GM12878 (cell line): ENCODE results near the gene HGS. TPM values are rescaled to one million over a fixed set of nuclear protein-coding genes. Genes with fewer than 3 reads are reported as not detected.

Source experiments
- ATAC-seq: fragments of 200-7000 bp; cut with Tn5 transposase; 3 replicates; pipeline ENCODE4 v1.9.1; 2020; ENCODE audit warnings: mild to moderate bottlenecking, moderate library complexity
- BruUV-seq: library from RNA; stranded (reverse); fragments of 400-500 nt; replicated peaks from 2 replicates; lab custom pipeline; 2021; lab: Mats Ljungman, UMichigan
- CTCF ChIA-PET: fragments of 300-600 bp; sonication (Branson Sonifier 250); formaldehyde crosslinking; extraction: SDS; loops from one replicate; lab custom pipeline; 2021; ENCODE audit warnings: inconsistent platforms; lab: Yijun Ruan, JAX
- POLR2A ChIA-PET: fragments of 350-600 bp; formaldehyde crosslinking; extraction: SDS; loops from one replicate; lab custom pipeline; 2021; ENCODE audit warnings: inconsistent platforms; lab: Charles Lee
- RAD21 ChIA-PET: fragments of 300-600 bp; sonication (Branson Sonifier 250); formaldehyde crosslinking; loops from one replicate; lab custom pipeline; 2023; ENCODE audit warnings: antibody characterized with exemption; ENCODE audit not compliant: unreplicated experiment; lab: Charles Lee
- SMC1A ChIA-PET: fragments of 300-600 bp; sonication (Branson Sonifier 250); formaldehyde crosslinking; loops from one replicate; lab custom pipeline; 2023; ENCODE audit not compliant: unreplicated experiment, uncharacterized antibody; lab: Charles Lee
- DNase-seq: peaks from one replicate; pipeline ENCODE4 v3.0.0-alpha.2; 2011; ENCODE audit warnings: low read depth, low spot score
- FAIRE-seq: peaks from 3 replicates; lab custom pipeline; 2011; peaks lifted over from hg19 to GRCh38; lab: Jason Lieb, UNC
- H2AFZ ChIP-seq: 2 replicates; pipeline ENCODE4 v1.6.0; 2011; ENCODE audit warnings: low read depth, low read length, control low read depth; ENCODE audit not compliant: control insufficient read depth
- H3K27ac ChIP-seq: 2 replicates; pipeline ENCODE4 v1.5.1; 2011; ENCODE audit warnings: control low read depth; ENCODE audit not compliant: control insufficient read depth, insufficient read depth
- H3K27me3 ChIP-seq, 2 experiments: replicated peaks in 1 of 2; 2 replicates each; pipeline versions ENCODE4 v1.6.0 to v1.6.1; 2011; ENCODE audit warnings: low read length in 1 of 2; ENCODE audit not compliant: control insufficient read depth in 2 of 2, insufficient read depth in 2 of 2
- H3K36me3 ChIP-seq, 2 experiments: 2 replicates each; pipeline ENCODE4 v1.5.1; 2011; ENCODE audit warnings: low read length in 1 of 2; ENCODE audit not compliant: control insufficient read depth in 2 of 2, insufficient read depth in 2 of 2
- H3K4me1 ChIP-seq: 2 replicates; pipeline ENCODE4 v1.6.1; 2011; ENCODE audit warnings: mild to moderate bottlenecking, low read length, moderate library complexity, mixed read lengths; ENCODE audit not compliant: control insufficient read depth, insufficient read depth
- H3K4me2 ChIP-seq: 2 replicates; pipeline ENCODE4 v1.6.0; 2011; ENCODE audit warnings: control low read depth; ENCODE audit not compliant: control insufficient read depth, insufficient read depth
- H3K4me3 ChIP-seq: fragments of 200-600 bp; sonication (generic); 2 replicates; pipeline ENCODE4 v1.5.1; 2016
- H3K79me2 ChIP-seq: 2 replicates; pipeline ENCODE4 v1.6.0; 2011; ENCODE audit warnings: low read length; ENCODE audit not compliant: control insufficient read depth, insufficient read depth
- H3K9ac ChIP-seq: 2 replicates; pipeline ENCODE4 v1.8.0; 2011; ENCODE audit warnings: low read length, control low read depth, mixed read lengths; ENCODE audit not compliant: control insufficient read depth, insufficient read depth
- H3K9me3 ChIP-seq: replicated peaks from 3 replicates; pipeline ENCODE4 v1.5.1; 2011; ENCODE audit warnings: mild to moderate bottlenecking, low read length; ENCODE audit not compliant: control insufficient read depth, insufficient read depth
- H4K20me1 ChIP-seq: 2 replicates; pipeline ENCODE4 v1.6.0; 2011; ENCODE audit not compliant: control insufficient read depth, insufficient read depth
- CHD1 ChIP-seq: IDR thresholded peaks from 2 replicates; pipeline ENCODE4 v1.6.1; 2012; ENCODE audit warnings: low read depth, low read length, improper control_type of control experiment
- FOS ChIP-seq: IDR thresholded peaks from 3 replicates; pipeline ENCODE4 v1.6.1; 2011; ENCODE audit warnings: borderline replicate concordance; ENCODE audit not compliant: insufficient read length; ENCODE audit errors: extremely low read depth
- HDAC6 ChIP-seq: fragments of 200-600 bp; sonication (generic); IDR thresholded peaks from one replicate; pipeline ENCODE4 v1.8.0; 2017; ENCODE audit warnings: antibody characterized with exemption; ENCODE audit not compliant: unreplicated experiment
- IKZF2 ChIP-seq, 2 experiments: fragments of 450-650 bp; IDR thresholded peaks; 2 replicates each; pipeline ENCODE4 v1.6.1; 2017; ENCODE audit warnings: mild to moderate bottlenecking in 2 of 2, moderate library complexity in 2 of 2
- MTA2 ChIP-seq: fragments of 450-650 bp; IDR thresholded peaks from 2 replicates; pipeline ENCODE4 v1.6.1; 2016; ENCODE audit warnings: low read depth, mild to moderate bottlenecking, moderate library complexity
- NR2C1 ChIP-seq: fragments of 450-650 bp; IDR thresholded peaks from 2 replicates; pipeline ENCODE4 v1.6.1; 2017; ENCODE audit warnings: antibody characterized with exemption, mild to moderate bottlenecking, moderate library complexity
- PAX8 ChIP-seq: fragments of 450-650 bp; IDR thresholded peaks from 2 replicates; pipeline ENCODE4 v1.6.1; 2017; ENCODE audit warnings: mild to moderate bottlenecking, moderate library complexity
- RUNX3 ChIP-seq: IDR thresholded peaks from 2 replicates; pipeline ENCODE4 v1.6.1; 2012; ENCODE audit warnings: low read length, inconsistent platforms
- SMAD1 ChIP-seq: fragments of 450-650 bp; IDR thresholded peaks from 2 replicates; pipeline ENCODE4 v1.6.1; 2018; ENCODE audit warnings: mild to moderate bottlenecking, low read depth; ENCODE audit not compliant: partially characterized antibody
- SMARCA5 ChIP-seq: fragments of 450-650 bp; IDR thresholded peaks from 2 replicates; pipeline ENCODE4 v1.6.1; 2017; ENCODE audit warnings: mild to moderate bottlenecking
- TBL1XR1 ChIP-seq: IDR thresholded peaks from 2 replicates; pipeline ENCODE4 v1.6.1; 2012; ENCODE audit warnings: low read depth, low read length, improper control_type of control experiment
- ZNF217 ChIP-seq: fragments of 450-650 bp; IDR thresholded peaks from 2 replicates; pipeline ENCODE4 v1.6.1; 2017; ENCODE audit warnings: antibody characterized with exemption, mild to moderate bottlenecking
- ZNF274 ChIP-seq: IDR thresholded peaks from one replicate; pipeline ENCODE4 v1.8.0; 2011; ENCODE audit not compliant: insufficient read length, insufficient read depth
- ZNF687 ChIP-seq: fragments of 450-650 bp; IDR thresholded peaks from 2 replicates; pipeline ENCODE4 v1.6.1; 2017; ENCODE audit warnings: mild to moderate bottlenecking, moderate library complexity
- ZSCAN29 ChIP-seq: fragments of 450-650 bp; IDR thresholded peaks from 2 replicates; pipeline ENCODE4 v1.6.1; 2017; ENCODE audit warnings: mild to moderate bottlenecking, moderate library complexity
- WGBS: methylation state at CpG from one replicate; pipeline ENCODE4 v1.1.6; 2016; ENCODE audit warnings: low lambda C conversion rate; ENCODE audit not compliant: insufficient replicate concordance, insufficient coverage; ENCODE audit errors: missing lambda C conversion rate; 5-methylcytosine and 5-hydroxymethylcytosine counted together
- in situ Hi-C: fragments of 300-500 bp; cut with MboI; formaldehyde crosslinking; loops from 9 replicates; pipeline ENCODE4 v1.14.3; 2018; ENCODE audit warnings: mixed read lengths
- intact Hi-C: fragments of 100-400 bp; cut with micrococcal nuclease; formaldehyde crosslinking; loops from one replicate; pipeline ENCODE4 v1.14.2; 2022; ENCODE audit not compliant: unreplicated experiment
- polyA plus RNA-seq, 11 experiments: library from polyadenylated mRNA; depleted of rRNA in 4 of 11; unstranded in 6 of 11; stranded (reverse) in 5 of 11; fragments of >200 nt; fragmentation: Nextera tagmentation in 4 of 11; fragmentation: Illumina TruSeq in 1 of 11; extraction: Ambion mirVana in 4 of 11; extraction: Trizol in 1 of 11; gene quantifications; 1 replicate in 1 of 11; 2 replicates in 10 of 11; pipeline versions ENCODE4 v1.2.1 to v1.2.3, GENCODE V29; 2011 to 2016; ENCODE audit warnings: inconsistent platforms in 2 of 11, missing spikeins in 2 of 11, low read depth in 1 of 11
- total RNA-seq, 4 experiments: library from RNA; depleted of rRNA in 3 of 4; stranded (reverse); fragments of >200 nt in 3 of 4; fragmentation: Illumina TruSeq in 1 of 4; extraction: Trizol in 1 of 4; gene quantifications; 2 replicates each; pipeline versions ENCODE4 v1.2.1 to v1.2.3, GENCODE V29; 2013 to 2021
- TF ChIP-seq, protein P1 (sequence below): fragments of 450-650 bp; IDR thresholded peaks from 2 replicates; pipeline ENCODE4 v1.6.1; 2017; ENCODE audit warnings: mild to moderate bottlenecking
- TF ChIP-seq, protein P2 (sequence below): IDR thresholded peaks from 2 replicates; pipeline ENCODE4 v1.6.1; 2011; ENCODE audit warnings: mild to moderate bottlenecking, low read depth, low read length, moderate library complexity; ENCODE audit not compliant: insufficient replicate concordance

The HGS gene
- total and polyA plus RNA-seq, 10 of the 15 experiments (the other 5 are each of a cell fraction or from before 2014, with no cell fraction given), result 2.2 to 85.6 (median 55.3) TPM

DNA sequence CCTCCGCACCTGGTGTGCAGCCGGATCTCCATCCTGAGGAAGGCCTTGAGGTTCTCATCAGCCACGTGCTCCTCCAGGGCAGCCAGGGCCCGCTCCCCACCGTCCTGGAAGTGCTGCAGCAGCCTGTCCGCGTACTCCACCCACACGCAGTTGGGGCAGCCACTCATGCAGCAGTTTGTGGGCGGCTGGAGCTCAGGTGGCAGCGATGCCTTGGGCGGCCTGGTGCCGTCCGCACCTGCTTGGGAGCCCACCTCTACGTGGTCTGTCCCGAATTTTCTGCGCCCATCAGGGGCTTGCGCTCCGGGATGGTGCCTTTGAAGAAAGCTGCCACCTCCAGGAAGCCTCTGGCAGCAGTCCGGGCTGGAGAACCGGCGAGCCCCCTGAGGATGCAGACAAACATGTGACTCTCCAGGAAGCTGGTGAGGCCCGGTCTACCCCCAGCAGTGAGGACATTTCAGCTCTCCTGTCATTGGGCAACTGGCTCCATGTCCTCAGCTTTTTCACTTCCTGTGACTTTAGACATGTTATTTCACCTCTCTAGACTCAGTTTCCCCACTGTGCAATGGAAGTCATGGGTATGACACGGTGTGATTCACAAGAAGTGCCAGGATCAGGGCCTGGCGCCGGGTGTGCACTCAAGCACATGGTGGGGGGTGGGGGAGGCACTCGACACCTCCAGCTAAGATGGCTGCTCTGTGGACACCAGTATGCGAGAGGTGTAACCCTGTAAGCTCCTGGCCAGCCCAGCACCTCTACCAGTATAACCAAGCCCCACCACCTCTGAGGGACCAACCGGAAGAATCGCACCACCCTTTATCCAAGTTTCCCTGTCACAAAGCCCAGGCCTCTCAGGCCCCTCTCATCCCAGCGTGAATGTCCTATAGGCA, 18.4 kb upstream of the HGS start:
- DNase-seq (no peak), FAIRE-seq (peak; percentile 88), ATAC-seq (peak; percentile 80)
- intact Hi-C loops (loop anchor here (2.0 kb wide), 1 partner anchor 29 kb away; the partner anchor contains the start of genes NPLOC4 and TSPAN10), in situ Hi-C loops (no loop called here)
- peak overlapping the region; percentile 98 for H3K4me2 ChIP-seq
- CTCF ChIA-PET, result interaction anchor here (1.2 kb wide), 1 partner anchor 36 kb away, joined by 3 read pairs; no protein-coding TSS in a partner anchor
- H4K20me1 ChIP-seq, result no peaks in the 10 kb centered on the region
- peak overlapping the region; percentile 78 for H2AFZ ChIP-seq
- POLR2A ChIA-PET, result interaction anchor here (0.6 to 1.4 kb wide), 5 partner anchors 10 to 168 kb away, joined by 3 to 6 read pairs (median 5); partner anchors contain the start of genes ARL16, HGS and MCRIP1
- no peaks in the 10 kb centered on the region for H3K9me3 ChIP-seq
- BruUV-seq, result no TSS peak
- peak overlapping the region; percentile 99 for H3K9ac ChIP-seq
- H3K36me3 ChIP-seq, result peaks cover 2 to 4% of the 10 kb centered on the region in 2 experiments; a peak in 3 of 4 replicates
- H3K27me3 ChIP-seq, result no peaks in the 10 kb centered on the region
- RAD21 ChIA-PET, result interaction anchor here (0.5 to 0.9 kb wide), 3 partner anchors 18 to 64 kb away, joined by 3 to 6 read pairs (median 3); partner anchors contain the start of genes ARL16 and HGS
- H3K4me3 ChIP-seq, result peak overlapping the region; percentile 98
- 40% methylated on average over 30 of the region's 30 CpGs for WGBS
- SMC1A ChIA-PET, result no interaction called here
- peak overlapping the region; percentile 97 for H3K27ac ChIP-seq
- H3K79me2 ChIP-seq, result peaks cover 33% of the 10 kb centered on the region
- H3K4me1 ChIP-seq, result peaks cover 15% of the 10 kb centered on the region
- TF ChIP-seq IKZF2 (IDR thresholded peaks at IDR 0.05), result no peak
- TF ChIP-seq, protein P1, sequence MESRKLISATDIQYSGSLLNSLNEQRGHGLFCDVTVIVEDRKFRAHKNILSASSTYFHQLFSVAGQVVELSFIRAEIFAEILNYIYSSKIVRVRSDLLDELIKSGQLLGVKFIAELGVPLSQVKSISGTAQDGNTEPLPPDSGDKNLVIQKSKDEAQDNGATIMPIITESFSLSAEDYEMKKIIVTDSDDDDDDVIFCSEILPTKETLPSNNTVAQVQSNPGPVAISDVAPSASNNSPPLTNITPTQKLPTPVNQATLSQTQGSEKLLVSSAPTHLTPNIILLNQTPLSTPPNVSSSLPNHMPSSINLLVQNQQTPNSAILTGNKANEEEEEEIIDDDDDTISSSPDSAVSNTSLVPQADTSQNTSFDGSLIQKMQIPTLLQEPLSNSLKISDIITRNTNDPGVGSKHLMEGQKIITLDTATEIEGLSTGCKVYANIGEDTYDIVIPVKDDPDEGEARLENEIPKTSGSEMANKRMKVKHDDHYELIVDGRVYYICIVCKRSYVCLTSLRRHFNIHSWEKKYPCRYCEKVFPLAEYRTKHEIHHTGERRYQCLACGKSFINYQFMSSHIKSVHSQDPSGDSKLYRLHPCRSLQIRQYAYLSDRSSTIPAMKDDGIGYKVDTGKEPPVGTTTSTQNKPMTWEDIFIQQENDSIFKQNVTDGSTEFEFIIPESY, result no peak
- no peak for TF ChIP-seq SMAD1
- TF ChIP-seq SMARCA5, result no peak
- TF ChIP-seq ZNF274, result no peak
- no peak for TF ChIP-seq RUNX3
- no peak for TF ChIP-seq CHD1
- TF ChIP-seq NR2C1, result no peak
- TF ChIP-seq ZNF687, result peak; percentile 94
- no peak for TF ChIP-seq MTA2
- no peak for TF ChIP-seq TBL1XR1
- no peak for TF ChIP-seq FOS
- no peak for TF ChIP-seq ZSCAN29
- TF ChIP-seq HDAC6, result no peak
- TF ChIP-seq, protein P2, sequence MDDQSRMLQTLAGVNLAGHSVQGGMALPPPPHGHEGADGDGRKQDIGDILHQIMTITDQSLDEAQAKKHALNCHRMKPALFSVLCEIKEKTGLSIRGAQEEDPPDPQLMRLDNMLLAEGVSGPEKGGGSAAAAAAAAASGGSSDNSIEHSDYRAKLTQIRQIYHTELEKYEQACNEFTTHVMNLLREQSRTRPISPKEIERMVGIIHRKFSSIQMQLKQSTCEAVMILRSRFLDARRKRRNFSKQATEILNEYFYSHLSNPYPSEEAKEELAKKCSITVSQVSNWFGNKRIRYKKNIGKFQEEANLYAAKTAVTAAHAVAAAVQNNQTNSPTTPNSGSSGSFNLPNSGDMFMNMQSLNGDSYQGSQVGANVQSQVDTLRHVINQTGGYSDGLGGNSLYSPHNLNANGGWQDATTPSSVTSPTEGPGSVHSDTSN, result no peak
- no peak for TF ChIP-seq PAX8
- no peak for TF ChIP-seq ZNF217
